HepG2 (cell line): ENCODE measurements around the gene CFI. TPM values are rescaled to one million over a fixed set of nuclear protein-coding genes. Genes with fewer than 3 reads are reported as not detected.

Experiments used
- BCL6 ChIP-seq: IDR thresholded peaks from 2 replicates; pipeline ENCODE4 v1.6.1; 2016; ENCODE audit warnings: missing genetic modification reagents, missing compliant biosample characterization
- HNRNPL ChIP-seq: fragments of 200-400 bp; formaldehyde crosslinking; IDR thresholded peaks from 2 replicates; pipeline ENCODE4 v1.6.1; 2017; ENCODE audit warnings: mild to moderate bottlenecking, low read depth, low read length
- KAT8 ChIP-seq: IDR thresholded peaks from 2 replicates; pipeline ENCODE4 v1.6.1; 2016; ENCODE audit warnings: missing genetic modification reagents, missing compliant biosample characterization
- MYNN ChIP-seq: sonication (generic); formaldehyde crosslinking; IDR thresholded peaks from 2 replicates; pipeline ENCODE4 v1.4.0; 2020; ENCODE audit warnings: mild to moderate bottlenecking, low read depth, missing genetic modification reagents
- SP4 ChIP-seq: sonication (generic); formaldehyde crosslinking; IDR thresholded peaks from 2 replicates; pipeline ENCODE4 v1.8.1; 2023; ENCODE audit warnings: mild to moderate bottlenecking, missing genetic modification reagents
- ZNF724P ChIP-seq: sonication (generic); formaldehyde crosslinking; IDR thresholded peaks from 2 replicates; pipeline ENCODE4 v1.8.0; 2022; ENCODE audit warnings: missing genetic modification reagents, borderline replicate concordance
- polyA plus RNA-seq, 8 experiments: library from polyadenylated mRNA; depleted of rRNA in 3 of 8; stranded (reverse) in 7 of 8; unstranded in 1 of 8; fragments of >200 nt; fragmentation: Illumina TruSeq in 4 of 8; extraction: Trizol in 4 of 8; gene quantifications; 2 replicates each; pipeline versions ENCODE4 v1.2.1 to v1.2.3, GENCODE V29; 2011 to 2016; ENCODE audit warnings: low read depth in 4 of 8, missing spikeins in 1 of 8, mixed read lengths in 1 of 8; ENCODE audit not compliant: insufficient read depth in 1 of 8
- total RNA-seq, 5 experiments: library from RNA; depleted of rRNA; stranded (reverse); fragments of >200 nt; fragmentation: Illumina TruSeq; extraction: Trizol; gene quantifications; 2 replicates each; pipeline ENCODE4 v1.2.3, GENCODE V29; 2016; ENCODE audit warnings: low read depth in 1 of 5
- TF ChIP-seq, protein P1 (sequence below): sonication (generic); formaldehyde crosslinking; conservative IDR thresholded peaks from 2 replicates; pipeline ENCODE4 v1.5.0; 2020; ENCODE audit warnings: missing genetic modification reagents
- TF ChIP-seq, protein P2 (sequence below): sonication (generic); formaldehyde crosslinking; IDR thresholded peaks from 2 replicates; pipeline ENCODE4 v1.4.0; 2020; ENCODE audit warnings: missing genetic modification reagents
- TF ChIP-seq, protein P3 (sequence below): sonication (generic); formaldehyde crosslinking; IDR thresholded peaks from 2 replicates; pipeline ENCODE4 v1.8.0; 2022; ENCODE audit warnings: low read depth, missing genetic modification reagents
- TF ChIP-seq, protein P4 (sequence below): sonication (generic); formaldehyde crosslinking; IDR thresholded peaks from 2 replicates; pipeline ENCODE4 v1.5.1; 2020; ENCODE audit warnings: mild to moderate bottlenecking, missing genetic modification reagents
- TF ChIP-seq, protein P5 (sequence below): sonication (generic); formaldehyde crosslinking; IDR thresholded peaks from 2 replicates; pipeline ENCODE4 v1.8.1; 2023; ENCODE audit warnings: missing genetic modification reagents, inconsistent platforms, borderline replicate concordance
- TF ChIP-seq, protein P6 (sequence below), 2 experiments: sonication (generic) in 1 of 2; formaldehyde crosslinking in 1 of 2; IDR thresholded peaks; 2 replicates each; pipeline versions ENCODE4 v1.4.0 to v1.6.1; 2018 to 2020; ENCODE audit warnings: missing genetic modification reagents in 2 of 2, borderline replicate concordance in 1 of 2, low read depth in 1 of 2, mild to moderate bottlenecking in 1 of 2, missing biosample characterization in 1 of 2

CFI gene
- total and polyA plus RNA-seq, 2 of the 13 experiments (the other 11 are each of a cell fraction or from before 2014, with no cell fraction given) = 284 to 337 TPM

DNA sequence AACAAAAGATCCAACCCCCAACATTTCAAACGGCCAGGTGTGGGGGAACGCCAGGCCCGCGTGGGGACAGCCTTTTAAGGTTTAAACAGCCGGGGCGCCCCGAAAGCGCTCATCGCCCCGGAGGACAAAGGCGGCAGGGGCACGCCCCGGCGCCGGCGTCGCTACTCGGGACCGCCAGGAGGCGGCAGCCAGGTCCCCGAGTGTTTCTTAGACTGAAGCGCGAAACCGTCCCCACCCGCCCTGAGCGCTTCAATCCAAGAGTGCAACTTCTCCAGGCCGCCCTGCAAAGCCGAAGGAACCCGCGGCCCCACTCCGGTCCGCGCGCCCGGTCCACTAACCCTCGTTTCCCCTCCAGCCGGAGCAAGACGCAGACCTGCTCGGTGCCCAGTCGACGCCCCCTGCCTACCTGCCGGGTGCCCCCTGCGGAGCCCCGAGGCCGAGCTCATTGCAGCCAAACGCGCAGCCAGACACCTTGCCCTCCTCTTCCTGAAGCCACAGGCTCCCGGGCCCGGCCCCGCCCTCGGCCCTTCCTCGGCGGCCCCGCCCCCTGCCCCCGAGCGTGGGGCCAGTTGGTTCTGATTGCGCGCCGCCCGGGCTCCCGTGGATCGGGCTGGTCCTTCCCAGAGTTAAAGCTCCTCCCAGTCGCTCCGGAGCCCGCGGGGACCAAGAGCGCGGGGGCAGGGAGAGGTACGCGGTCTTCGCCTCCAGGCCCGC lies 98.7 kb downstream of the CFI start, which contains the start of gene CASP6 (continued):
- TF ChIP-seq, protein P1, sequence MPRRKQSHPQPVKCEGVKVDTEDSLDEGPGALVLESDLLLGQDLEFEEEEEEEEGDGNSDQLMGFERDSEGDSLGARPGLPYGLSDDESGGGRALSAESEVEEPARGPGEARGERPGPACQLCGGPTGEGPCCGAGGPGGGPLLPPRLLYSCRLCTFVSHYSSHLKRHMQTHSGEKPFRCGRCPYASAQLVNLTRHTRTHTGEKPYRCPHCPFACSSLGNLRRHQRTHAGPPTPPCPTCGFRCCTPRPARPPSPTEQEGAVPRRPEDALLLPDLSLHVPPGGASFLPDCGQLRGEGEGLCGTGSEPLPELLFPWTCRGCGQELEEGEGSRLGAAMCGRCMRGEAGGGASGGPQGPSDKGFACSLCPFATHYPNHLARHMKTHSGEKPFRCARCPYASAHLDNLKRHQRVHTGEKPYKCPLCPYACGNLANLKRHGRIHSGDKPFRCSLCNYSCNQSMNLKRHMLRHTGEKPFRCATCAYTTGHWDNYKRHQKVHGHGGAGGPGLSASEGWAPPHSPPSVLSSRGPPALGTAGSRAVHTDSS (CRISPR knock-in tag) = no peak
- TF ChIP-seq KAT8 (no peak), HNRNPL (0 out of 2 replicates have a peak, but pooled peaks have one; percentile 25), MYNN (CRISPR knock-in tag) (no peak), ZNF724P (CRISPR knock-in tag) (no peak), BCL6 (CRISPR knock-in tag) (peak; percentile 8; the same call in 1 of the 2 replicates), SP4 (peak; percentile 57)
- TF ChIP-seq, protein P2, sequence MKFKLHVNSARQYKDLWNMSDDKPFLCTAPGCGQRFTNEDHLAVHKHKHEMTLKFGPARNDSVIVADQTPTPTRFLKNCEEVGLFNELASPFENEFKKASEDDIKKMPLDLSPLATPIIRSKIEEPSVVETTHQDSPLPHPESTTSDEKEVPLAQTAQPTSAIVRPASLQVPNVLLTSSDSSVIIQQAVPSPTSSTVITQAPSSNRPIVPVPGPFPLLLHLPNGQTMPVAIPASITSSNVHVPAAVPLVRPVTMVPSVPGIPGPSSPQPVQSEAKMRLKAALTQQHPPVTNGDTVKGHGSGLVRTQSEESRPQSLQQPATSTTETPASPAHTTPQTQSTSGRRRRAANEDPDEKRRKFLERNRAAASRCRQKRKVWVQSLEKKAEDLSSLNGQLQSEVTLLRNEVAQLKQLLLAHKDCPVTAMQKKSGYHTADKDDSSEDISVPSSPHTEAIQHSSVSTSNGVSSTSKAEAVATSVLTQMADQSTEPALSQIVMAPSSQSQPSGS (CRISPR knock-in tag) = no peak
- TF ChIP-seq, protein P3, sequence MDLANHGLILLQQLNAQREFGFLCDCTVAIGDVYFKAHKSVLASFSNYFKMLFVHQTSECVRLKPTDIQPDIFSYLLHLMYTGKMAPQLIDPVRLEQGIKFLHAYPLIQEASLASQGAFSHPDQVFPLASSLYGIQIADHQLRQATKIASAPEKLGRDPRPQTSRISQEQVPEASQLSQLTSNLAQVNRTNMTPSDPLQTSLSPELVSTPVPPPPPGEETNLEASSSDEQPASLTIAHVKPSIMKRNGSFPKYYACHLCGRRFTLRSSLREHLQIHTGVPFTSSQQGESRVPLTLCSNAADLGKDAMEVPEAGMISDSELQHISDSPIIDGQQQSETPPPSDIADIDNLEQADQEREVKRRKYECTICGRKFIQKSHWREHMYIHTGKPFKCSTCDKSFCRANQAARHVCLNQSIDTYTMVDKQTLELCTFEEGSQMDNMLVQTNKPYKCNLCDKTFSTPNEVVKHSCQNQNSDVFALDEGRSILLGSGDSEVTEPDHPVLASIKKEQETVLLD (CRISPR knock-in tag) = no peak
- TF ChIP-seq, protein P4, sequence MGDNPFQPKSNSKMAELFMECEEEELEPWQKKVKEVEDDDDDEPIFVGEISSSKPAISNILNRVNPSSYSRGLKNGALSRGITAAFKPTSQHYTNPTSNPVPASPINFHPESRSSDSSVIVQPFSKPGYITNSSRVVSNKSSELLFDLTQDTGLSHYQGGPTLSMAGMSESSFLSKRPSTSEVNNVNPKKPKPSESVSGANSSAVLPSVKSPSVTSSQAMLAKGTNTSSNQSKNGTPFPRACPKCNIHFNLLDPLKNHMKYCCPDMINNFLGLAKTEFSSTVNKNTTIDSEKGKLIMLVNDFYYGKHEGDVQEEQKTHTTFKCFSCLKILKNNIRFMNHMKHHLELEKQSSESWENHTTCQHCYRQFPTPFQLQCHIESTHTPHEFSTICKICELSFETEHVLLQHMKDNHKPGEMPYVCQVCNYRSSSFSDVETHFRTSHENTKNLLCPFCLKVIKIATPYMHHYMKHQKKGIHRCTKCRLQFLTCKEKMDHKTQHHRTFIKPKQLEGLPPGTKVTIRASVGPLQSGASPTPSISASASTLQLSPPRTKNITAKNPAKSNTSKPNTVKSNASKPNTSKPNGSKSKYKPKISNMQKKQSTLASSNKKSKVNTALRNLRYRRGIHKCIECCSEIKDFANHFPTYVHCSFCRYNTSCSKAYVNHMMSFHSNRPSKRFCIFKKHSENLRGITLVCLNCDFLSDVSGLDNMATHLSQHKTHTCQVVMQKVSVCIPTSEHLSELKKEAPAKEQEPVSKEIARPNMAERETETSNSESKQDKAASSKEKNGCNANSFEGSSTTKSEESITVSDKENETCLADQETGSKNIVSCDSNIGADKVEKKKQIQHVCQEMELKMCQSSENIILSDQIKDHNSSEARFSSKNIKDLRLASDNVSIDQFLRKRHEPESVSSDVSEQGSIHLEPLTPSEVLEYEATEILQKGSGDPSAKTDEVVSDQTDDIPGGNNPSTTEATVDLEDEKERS = no peak
- TF ChIP-seq, protein P5, sequence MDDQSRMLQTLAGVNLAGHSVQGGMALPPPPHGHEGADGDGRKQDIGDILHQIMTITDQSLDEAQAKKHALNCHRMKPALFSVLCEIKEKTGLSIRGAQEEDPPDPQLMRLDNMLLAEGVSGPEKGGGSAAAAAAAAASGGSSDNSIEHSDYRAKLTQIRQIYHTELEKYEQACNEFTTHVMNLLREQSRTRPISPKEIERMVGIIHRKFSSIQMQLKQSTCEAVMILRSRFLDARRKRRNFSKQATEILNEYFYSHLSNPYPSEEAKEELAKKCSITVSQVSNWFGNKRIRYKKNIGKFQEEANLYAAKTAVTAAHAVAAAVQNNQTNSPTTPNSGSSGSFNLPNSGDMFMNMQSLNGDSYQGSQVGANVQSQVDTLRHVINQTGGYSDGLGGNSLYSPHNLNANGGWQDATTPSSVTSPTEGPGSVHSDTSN (CRISPR knock-in tag) = no peak
- TF ChIP-seq, protein P6, sequence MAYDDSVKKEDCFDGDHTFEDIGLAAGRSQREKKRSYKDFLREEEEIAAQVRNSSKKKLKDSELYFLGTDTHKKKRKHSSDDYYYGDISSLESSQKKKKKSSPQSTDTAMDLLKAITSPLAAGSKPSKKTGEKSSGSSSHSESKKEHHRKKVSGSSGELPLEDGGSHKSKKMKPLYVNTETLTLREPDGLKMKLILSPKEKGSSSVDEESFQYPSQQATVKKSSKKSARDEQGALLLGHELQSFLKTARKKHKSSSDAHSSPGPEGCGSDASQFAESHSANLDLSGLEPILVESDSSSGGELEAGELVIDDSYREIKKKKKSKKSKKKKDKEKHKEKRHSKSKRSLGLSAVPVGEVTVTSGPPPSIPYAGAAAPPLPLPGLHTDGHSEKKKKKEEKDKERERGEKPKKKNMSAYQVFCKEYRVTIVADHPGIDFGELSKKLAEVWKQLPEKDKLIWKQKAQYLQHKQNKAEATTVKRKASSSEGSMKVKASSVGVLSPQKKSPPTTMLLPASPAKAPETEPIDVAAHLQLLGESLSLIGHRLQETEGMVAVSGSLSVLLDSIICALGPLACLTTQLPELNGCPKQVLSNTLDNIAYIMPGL (CRISPR knock-in tag; IDR thresholded peaks at IDR 0.05; ENCODE audit: borderline replicate concordance in 1 of 2, low read depth in 1 of 2) = peak in 1 of 2 experiments; percentile 72; a peak in 3 of 4 replicates
